Right atrium auricular region (tissue), 2 donors: ENCODE results near the gene ODF4. TPM values are rescaled to one million over a fixed set of nuclear protein-coding genes. Genes with fewer than 3 reads are reported as not detected.

Experiments used
- DNase-seq: peaks from one replicate; pipeline ENCODE4 v3.0.0-alpha.2; 2019; ENCODE audit warnings: low spot score
- H3K27ac ChIP-seq, 2 donors: fragments of 200-600 bp; sonication (generic); 1 replicate in 1 of 2; 2 replicates in 1 of 2; pipeline ENCODE4 v1.5.1; 2016 to 2019
- H3K27me3 ChIP-seq, 2 donors: fragments of 200-600 bp; sonication (generic); one replicate each; pipeline versions ENCODE4 v1.5.1 to v1.6.0; 2017 to 2019
- H3K36me3 ChIP-seq: fragments of 200-600 bp; sonication (generic); one replicate; pipeline ENCODE4 v1.5.1; 2016
- H3K4me1 ChIP-seq, 2 donors: fragments of 200-600 bp; sonication (generic); one replicate each; pipeline versions ENCODE4 v1.5.1 to v1.6.0; 2017 to 2019
- H3K4me3 ChIP-seq, 2 donors: fragments of 200-600 bp; sonication (generic); 1 replicate in 1 of 2; 2 replicates in 1 of 2; pipeline ENCODE4 v1.5.1; 2017 to 2019; ENCODE audit warnings: mild to moderate bottlenecking in 1 of 2, moderate library complexity in 1 of 2
- H3K9me3 ChIP-seq, 2 donors: fragments of 200-600 bp; sonication (generic); one replicate each; pipeline ENCODE4 v1.5.1; 2019
- CTCF ChIP-seq, 2 donors: fragments of 200-600 bp; sonication (generic); IDR thresholded peaks; one replicate each; pipeline ENCODE4 v1.5.1; 2019; ENCODE audit warnings: antibody characterized with exemption in 2 of 2
- total RNA-seq, 2 donors: library from RNA; depleted of rRNA; stranded (reverse); fragments of >200 nt; gene quantifications; one replicate each; pipeline ENCODE4 v1.1.0, GENCODE V29; 2016

Gene ODF4
- total RNA-seq, 2 donors from 2014 or later, result not detected

DNA sequence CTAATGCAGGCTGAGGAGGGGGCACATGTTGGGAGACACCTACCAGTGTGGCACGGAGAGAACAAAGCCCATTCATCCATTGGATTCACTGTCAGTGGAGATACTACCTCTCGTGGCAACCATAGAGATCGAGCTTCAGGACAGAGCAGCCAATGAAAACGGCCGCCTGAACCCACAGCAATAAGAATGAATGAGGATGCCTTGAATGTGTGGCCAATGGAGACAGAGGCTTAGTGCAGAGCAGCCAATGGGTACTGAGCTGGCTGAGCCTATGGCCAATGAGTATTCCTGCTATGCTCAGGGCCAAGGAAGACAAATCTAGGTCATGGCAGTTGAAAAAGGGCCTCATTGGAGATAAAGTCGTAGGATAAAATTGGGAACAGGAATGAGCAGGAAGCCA is 18.6 kb upstream of the ODF4 start:
- TF ChIP-seq CTCF (IDR thresholded peaks at IDR 0.05), result no peak
- peaks cover 0 to 7% of the 10 kb centered on the region in 2 donors for H3K4me1 ChIP-seq
- no peak overlapping the region for H3K4me3 ChIP-seq
- no peak overlapping the region for H3K27ac ChIP-seq
- DNase-seq, result no peak
- H3K9me3 ChIP-seq, result no peaks in the 10 kb centered on the region
- H3K27me3 ChIP-seq, result no peaks in the 10 kb centered on the region
- no peaks in the 10 kb centered on the region for H3K36me3 ChIP-seq

DNA sequence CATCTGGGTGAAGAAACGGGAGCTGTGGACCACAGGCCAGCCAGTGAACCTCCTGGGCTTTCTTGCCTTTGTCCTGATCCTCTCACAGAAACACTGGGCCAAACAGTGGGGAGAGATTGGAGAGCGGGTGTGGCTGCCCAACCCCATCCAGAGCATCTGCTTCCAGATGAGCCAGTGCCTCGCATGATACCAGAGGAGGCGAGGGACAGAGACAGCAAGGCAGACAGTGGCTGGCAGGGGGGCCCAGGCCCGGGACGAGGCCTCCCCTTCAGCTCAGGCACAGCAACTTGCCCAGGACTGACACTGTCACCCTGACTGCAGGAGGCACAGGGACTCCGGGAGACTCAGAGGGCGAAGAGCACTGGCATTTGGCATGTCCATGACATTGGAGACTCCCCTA is 17.6 kb upstream of the ODF4 start:
- no peaks in the 10 kb centered on the region for H3K9me3 ChIP-seq
- no peak overlapping the region for H3K27ac ChIP-seq
- peaks cover 0 to 16% of the 10 kb centered on the region in 2 donors for H3K4me1 ChIP-seq
- no peak overlapping the region for H3K4me3 ChIP-seq
- no peaks in the 10 kb centered on the region for H3K27me3 ChIP-seq
- DNase-seq, result no peak
- no peak for TF ChIP-seq CTCF (IDR thresholded peaks at IDR 0.05)
- H3K36me3 ChIP-seq, result no peaks in the 10 kb centered on the region

- Histone ChIP-seq H3K36me3 (no peaks in the 10 kb centered on the region), H3K4me3 (no peak overlapping the region), H3K9me3 (no peaks in the 10 kb centered on the region), H3K27me3 (no peaks in the 10 kb centered on the region), H3K4me1 (peaks cover 0 to 20% of the 10 kb centered on the region in 2 donors), H3K27ac (no peak overlapping the region)
- no peak for TF ChIP-seq CTCF (IDR thresholded peaks at IDR 0.05)
- no peak for DNase-seq
These were observed 15.5 kb upstream of the ODF4 start for GRCh38 chr17:8324132-8324531.

GRCh38 chr17:8324923-8325322 is 14.7 kb upstream of the ODF4 start:
- no peak for DNase-seq
- no peak overlapping the region for H3K4me3 ChIP-seq
- H3K36me3 ChIP-seq, result no peaks in the 10 kb centered on the region
- no peak overlapping the region for H3K27ac ChIP-seq
- H3K27me3 ChIP-seq, result no peaks in the 10 kb centered on the region
- H3K9me3 ChIP-seq, result no peaks in the 10 kb centered on the region
- no peak for TF ChIP-seq CTCF (IDR thresholded peaks at IDR 0.05)
- peaks cover 0 to 20% of the 10 kb centered on the region in 2 donors for H3K4me1 ChIP-seq

- Histone ChIP-seq H3K9me3 (no peaks in the 10 kb centered on the region), H3K36me3 (no peaks in the 10 kb centered on the region), H3K4me1 (peaks cover 0 to 20% of the 10 kb centered on the region in 2 donors), H3K4me3 (peak overlapping the region; percentile 38 to 61), H3K27me3 (no peaks in the 10 kb centered on the region), H3K27ac (peak overlapping the region; percentile 60 to 70)
- no peak for TF ChIP-seq CTCF (IDR thresholded peaks at IDR 0.05)
- peak; percentile 62 for DNase-seq
These were observed 12.9 kb upstream of the ODF4 start for GRCh38 chr17:8326511-8327302.

- Histone ChIP-seq H3K9me3 (no peaks in the 10 kb centered on the region), H3K27me3 (no peaks in the 10 kb centered on the region), H3K4me3 (peak overlapping the region; percentile 38 to 61), H3K4me1 (peaks cover 0 to 20% of the 10 kb centered on the region in 2 donors), H3K27ac (peak overlapping the region in 1 of 2 donors; percentile 70), H3K36me3 (no peaks in the 10 kb centered on the region)
- no peak for TF ChIP-seq CTCF (IDR thresholded peaks at IDR 0.05)
- DNase-seq, result no peak
These were observed 12.4 kb upstream of the ODF4 start for GRCh38 chr17:8327303-8327649.
